Muscle layer of colon (tissue), 2 donors: Measurements from ENCODE around the gene SEC16A.

Experiments used
- H3K27ac ChIP-seq: one replicate; pipeline ENCODE4 v1.7.0; 2013; ENCODE audit warnings: low read depth, mild to moderate bottlenecking, low read length, moderate library complexity
- H3K27me3 ChIP-seq, 2 donors: one replicate each; pipeline ENCODE4 v1.7.0; 2013; ENCODE audit warnings: low read length in 2 of 2, mild to moderate bottlenecking in 2 of 2; ENCODE audit not compliant: insufficient read depth in 2 of 2, control insufficient read depth in 1 of 2
- H3K36me3 ChIP-seq: one replicate; pipeline ENCODE4 v1.7.0; 2013; ENCODE audit warnings: mild to moderate bottlenecking, low read length; ENCODE audit not compliant: insufficient read depth
- H3K4me1 ChIP-seq: one replicate; pipeline ENCODE4 v1.7.0; 2013; ENCODE audit warnings: mild to moderate bottlenecking, low read length; ENCODE audit not compliant: insufficient read depth
- H3K4me3 ChIP-seq, 2 donors: one replicate each; pipeline ENCODE4 v1.7.0; 2013; ENCODE audit warnings: low read length in 2 of 2, low read depth in 1 of 2, mild to moderate bottlenecking in 1 of 2, moderate library complexity in 1 of 2
- H3K9ac ChIP-seq: one replicate; pipeline ENCODE4 v1.7.0; 2013; ENCODE audit warnings: low read length
- H3K9me3 ChIP-seq: one replicate; pipeline ENCODE4 v1.7.0; 2013; ENCODE audit warnings: mild to moderate bottlenecking, low read length
- donor health status: abdominal sarcoma.
- donor health status: Adenocarcinoma of cecum.

The SEC16A gene

DNA sequence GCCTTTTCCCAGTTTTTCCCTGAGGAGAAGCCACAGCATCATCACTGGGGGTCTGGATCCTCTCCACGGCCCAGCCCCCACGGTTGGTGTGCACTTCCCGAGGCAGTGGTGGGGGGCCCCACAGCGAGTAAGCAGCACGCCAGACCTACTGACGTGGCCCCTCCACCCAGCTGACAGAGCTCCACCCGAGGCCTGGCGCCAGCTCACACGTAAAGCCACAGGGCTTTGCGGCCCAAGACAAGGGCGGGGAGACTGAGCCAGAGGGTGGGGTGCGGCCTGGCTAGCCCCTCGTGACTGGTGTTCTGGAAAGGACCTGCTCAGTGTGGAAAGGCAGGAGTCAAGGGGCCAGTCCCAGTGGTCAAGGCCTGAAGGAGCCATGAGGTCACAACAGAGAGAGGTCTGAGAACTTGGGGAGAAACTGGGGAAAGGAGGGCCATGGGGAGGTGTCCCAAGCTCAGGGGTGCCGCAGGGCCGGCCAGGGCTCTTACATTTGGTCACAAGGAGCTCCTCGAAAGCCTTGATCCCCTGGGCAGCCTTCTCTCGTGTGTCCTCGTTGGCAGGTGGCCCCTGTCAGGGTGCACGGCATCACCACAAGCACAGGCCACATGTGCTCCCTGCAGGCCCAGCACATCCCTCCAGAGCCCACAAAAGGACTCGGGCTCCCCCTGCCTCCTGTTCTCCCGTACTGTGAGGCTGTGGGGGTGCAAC lies 88.4 kb downstream of the SEC16A start:
- no peaks in the 10 kb centered on the region for H3K27me3 ChIP-seq
- H3K36me3 ChIP-seq = peaks cover 70% of the 10 kb centered on the region
- no peak overlapping the region for H3K4me3 ChIP-seq
- H3K9me3 ChIP-seq = no peaks in the 10 kb centered on the region
- peaks cover 11% of the 10 kb centered on the region for H3K4me1 ChIP-seq
- H3K9ac ChIP-seq = no peak overlapping the region
- H3K27ac ChIP-seq = no peak overlapping the region

DNA sequence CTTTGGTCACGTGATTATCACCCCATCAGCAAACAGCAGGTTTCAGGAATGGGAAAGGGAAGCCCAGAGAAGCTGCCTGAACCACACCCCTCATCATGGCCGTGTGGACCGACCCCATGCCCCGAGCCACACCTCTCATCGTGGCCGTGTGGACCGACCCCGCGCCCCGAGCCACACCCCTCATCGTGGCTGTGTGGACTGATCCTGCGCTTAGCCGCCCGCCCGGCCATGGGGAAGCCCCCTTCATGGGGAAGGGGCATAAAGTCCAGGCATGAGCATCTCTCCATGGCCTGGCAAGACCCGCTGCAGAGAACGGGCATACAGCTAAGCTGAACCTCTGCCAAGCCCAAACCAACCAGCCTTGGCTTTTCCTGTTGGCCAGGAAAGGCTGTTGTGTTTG lies 89.3 kb downstream of the SEC16A start:
- H3K27me3 ChIP-seq = no peaks in the 10 kb centered on the region
- H3K27ac ChIP-seq = no peak overlapping the region
- no peak overlapping the region for H3K9ac ChIP-seq
- H3K4me1 ChIP-seq = peaks cover 5% of the 10 kb centered on the region
- H3K4me3 ChIP-seq = no peak overlapping the region
- no peaks in the 10 kb centered on the region for H3K9me3 ChIP-seq
- H3K36me3 ChIP-seq = peaks cover 76% of the 10 kb centered on the region

DNA sequence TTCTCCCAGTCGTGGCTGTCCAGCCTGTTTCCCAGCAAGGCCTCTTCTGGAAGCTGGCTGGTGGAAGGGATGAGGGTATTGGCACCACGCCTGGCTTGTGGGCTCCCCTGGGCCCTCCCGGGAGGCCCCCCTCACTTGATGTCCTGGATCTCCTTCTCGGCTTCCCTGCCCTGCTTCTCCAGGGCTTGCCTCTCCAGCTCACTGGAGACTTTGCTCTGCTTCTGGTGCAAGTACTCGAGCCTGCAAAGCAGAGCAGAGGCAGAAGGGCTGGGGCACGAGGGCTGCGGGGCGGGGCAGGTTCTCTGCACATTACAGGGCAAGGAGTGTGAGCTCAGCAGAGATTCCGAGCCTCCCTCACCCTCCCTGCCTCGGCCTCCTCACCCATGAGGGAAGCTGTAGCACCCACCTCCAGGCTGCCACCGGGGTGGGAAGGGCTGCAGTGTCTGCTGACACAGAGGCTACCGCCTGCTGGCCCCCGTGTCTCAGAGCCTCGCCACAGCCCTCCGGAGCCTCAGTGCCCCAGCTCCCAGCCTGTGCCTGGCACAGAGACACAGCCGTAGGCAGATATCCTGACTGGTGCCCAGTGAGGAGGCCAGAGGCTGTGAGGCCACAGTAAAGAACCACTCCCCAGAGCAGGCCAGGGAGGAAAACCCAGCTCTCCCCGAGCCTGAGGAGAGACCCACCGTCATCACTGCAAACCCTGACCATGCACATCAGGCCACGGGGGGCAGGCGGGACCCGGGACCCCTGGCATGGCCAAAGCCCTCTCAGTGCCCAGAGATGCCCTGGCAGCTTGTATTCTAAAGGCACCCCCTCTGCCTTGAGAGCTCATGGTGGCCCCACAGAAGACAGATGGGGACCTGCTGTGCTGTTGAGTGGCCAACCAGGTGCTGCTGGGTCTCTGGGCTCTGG lies 90.0 kb downstream of the SEC16A start:
- Histone ChIP-seq H3K27ac (no peak overlapping the region), H3K36me3 (peaks cover 79% of the 10 kb centered on the region), H3K4me3 (no peak overlapping the region), H3K9me3 (no peaks in the 10 kb centered on the region), H3K9ac (no peak overlapping the region), H3K27me3 (no peaks in the 10 kb centered on the region), H3K4me1 (no peaks in the 10 kb centered on the region)

DNA sequence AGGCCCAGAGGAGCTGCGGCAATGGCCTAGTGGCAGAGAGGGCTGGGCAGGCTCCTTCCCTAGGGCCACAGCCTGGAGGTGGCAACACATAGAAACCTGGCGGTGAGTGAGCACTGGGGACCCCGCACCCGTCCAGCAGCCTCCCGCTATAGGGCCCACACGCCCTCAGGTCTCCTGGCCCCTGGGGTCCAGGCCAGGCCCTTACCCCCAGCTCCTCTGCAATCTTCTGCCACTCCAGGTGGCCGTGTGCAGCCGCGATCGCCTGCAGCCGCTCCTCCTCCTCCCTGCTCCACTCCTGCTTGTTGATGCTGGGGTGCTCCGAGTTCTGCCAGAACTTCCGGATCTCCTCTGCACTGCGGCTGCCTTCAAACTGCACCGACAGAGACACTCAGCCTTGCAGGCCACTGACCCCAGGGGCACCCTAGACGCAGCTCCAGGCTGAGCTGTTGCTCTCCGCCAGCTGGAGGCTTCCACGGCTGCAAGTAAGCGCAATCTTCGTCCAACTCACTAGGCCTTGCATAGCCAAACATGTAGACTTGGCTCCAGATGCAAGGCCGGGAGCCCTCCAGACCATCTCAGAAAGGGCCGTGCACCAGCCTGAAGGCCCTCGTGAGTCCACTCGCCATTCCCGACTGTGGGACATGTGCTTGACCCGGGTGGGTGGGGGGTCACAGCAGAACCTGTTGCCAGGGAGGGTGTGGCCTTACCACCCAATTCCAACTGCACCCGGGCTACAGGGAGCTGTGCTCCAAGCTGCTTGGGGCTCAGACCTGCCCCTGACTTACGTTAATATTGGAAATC lies 90.9 kb downstream of the SEC16A start:
- Histone ChIP-seq H3K4me1 (no peaks in the 10 kb centered on the region), H3K27ac (no peak overlapping the region), H3K9ac (no peak overlapping the region), H3K9me3 (no peaks in the 10 kb centered on the region), H3K27me3 (no peaks in the 10 kb centered on the region), H3K4me3 (no peak overlapping the region), H3K36me3 (peaks cover 80% of the 10 kb centered on the region)
